Uterus (tissue), 2 donors: Measurements from ENCODE around the gene JAZF1.

ENCODE experiments used
- POLR2A ChIP-seq, 2 donors: fragments of 450-650 bp; IDR thresholded peaks; one replicate each; pipeline ENCODE4 v1.6.1; 2016; ENCODE audit warnings: antibody characterized with exemption in 2 of 2, mild to moderate bottlenecking in 1 of 2, moderate library complexity in 1 of 2
- TF ChIP-seq, protein P1 (sequence below), 4 experiments: fragments of 200-600 bp in 2 of 4; fragments of 450-650 bp in 2 of 4; sonication (generic) in 2 of 4; IDR thresholded peaks; one replicate each; pipeline ENCODE4 v1.5.1; 2016 to 2019; ENCODE audit warnings: antibody characterized with exemption in 4 of 4, mild to moderate bottlenecking in 2 of 4, moderate library complexity in 1 of 4

DNA sequence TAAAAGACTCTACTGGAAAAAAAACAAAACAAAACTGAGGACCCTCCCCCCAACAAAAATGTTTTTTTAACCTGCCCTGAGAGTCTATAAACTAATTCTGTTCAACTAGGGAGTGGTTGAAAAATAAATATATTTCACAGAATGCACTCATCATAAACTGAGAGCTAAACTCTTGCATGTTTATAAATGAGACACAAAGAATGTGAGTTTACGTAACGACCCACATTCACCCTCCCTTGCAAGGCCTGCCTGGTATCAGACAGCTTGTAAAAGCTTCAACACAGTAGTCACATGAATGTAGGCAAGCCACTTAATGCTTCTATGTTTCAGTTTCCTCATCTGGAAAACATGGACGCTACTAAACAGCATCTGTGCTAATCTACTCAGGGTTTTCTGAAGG, 50.3 kb downstream of the JAZF1 start:
- TF ChIP-seq, protein P1, sequence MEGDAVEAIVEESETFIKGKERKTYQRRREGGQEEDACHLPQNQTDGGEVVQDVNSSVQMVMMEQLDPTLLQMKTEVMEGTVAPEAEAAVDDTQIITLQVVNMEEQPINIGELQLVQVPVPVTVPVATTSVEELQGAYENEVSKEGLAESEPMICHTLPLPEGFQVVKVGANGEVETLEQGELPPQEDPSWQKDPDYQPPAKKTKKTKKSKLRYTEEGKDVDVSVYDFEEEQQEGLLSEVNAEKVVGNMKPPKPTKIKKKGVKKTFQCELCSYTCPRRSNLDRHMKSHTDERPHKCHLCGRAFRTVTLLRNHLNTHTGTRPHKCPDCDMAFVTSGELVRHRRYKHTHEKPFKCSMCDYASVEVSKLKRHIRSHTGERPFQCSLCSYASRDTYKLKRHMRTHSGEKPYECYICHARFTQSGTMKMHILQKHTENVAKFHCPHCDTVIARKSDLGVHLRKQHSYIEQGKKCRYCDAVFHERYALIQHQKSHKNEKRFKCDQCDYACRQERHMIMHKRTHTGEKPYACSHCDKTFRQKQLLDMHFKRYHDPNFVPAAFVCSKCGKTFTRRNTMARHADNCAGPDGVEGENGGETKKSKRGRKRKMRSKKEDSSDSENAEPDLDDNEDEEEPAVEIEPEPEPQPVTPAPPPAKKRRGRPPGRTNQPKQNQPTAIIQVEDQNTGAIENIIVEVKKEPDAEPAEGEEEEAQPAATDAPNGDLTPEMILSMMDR (IDR thresholded peaks at IDR 0.05) = no peak
- TF ChIP-seq POLR2A (IDR thresholded peaks at IDR 0.05) = no peak
